OCI-LY3 (cell line): ENCODE data around the gene ITGA3.

Source experiments
- H2AFZ ChIP-seq: fragments of 200-600, 300-600 bp; shearing (Covaris generic); 2 replicates; pipeline ENCODE4 v1.6.0; 2014; ENCODE audit warnings: antibody characterized with exemption, low read depth, low read length
- H3K27ac ChIP-seq: fragments of 200-600, 300-600 bp; sonication (generic); 2 replicates; pipeline ENCODE4 v1.5.1; 2014; ENCODE audit warnings: mild to moderate bottlenecking, low read length, moderate library complexity, mixed read lengths
- H3K27me3 ChIP-seq: fragments of 200-600, 300-600 bp; sonication (generic); 2 replicates; pipeline ENCODE4 v1.6.1; 2014; ENCODE audit warnings: low read depth, low read length, mixed read lengths
- H3K36me3 ChIP-seq: fragments of 200-600, 300-600 bp; sonication (generic); replicated peaks from 2 replicates; pipeline ENCODE3; 2014; ENCODE audit warnings: low read depth, low read length, mixed read lengths
- H3K4me1 ChIP-seq: fragments of 300-600, 200-600 bp; sonication (generic); 2 replicates; pipeline ENCODE4 v1.6.1; 2014; ENCODE audit warnings: low read length, mixed read lengths
- H3K4me2 ChIP-seq: fragments of 200-600, 300-600 bp; sonication (generic); 2 replicates; pipeline ENCODE4 v1.6.1; 2014; ENCODE audit warnings: low read length, mixed read lengths
- H3K4me3 ChIP-seq: fragments of 300-600, 200-600 bp; sonication (generic); 2 replicates; pipeline ENCODE4 v1.5.1; 2014; ENCODE audit warnings: antibody characterized with exemption, mild to moderate bottlenecking, low read length, moderate library complexity
- H3K79me2 ChIP-seq: fragments of 300-600, 200-600 bp; shearing (Covaris generic); 2 replicates; pipeline ENCODE4 v1.6.1; 2014; ENCODE audit warnings: mild to moderate bottlenecking, low read length, mixed read lengths
- H3K9ac ChIP-seq: fragments of 300-600, 200-600 bp; shearing (Covaris generic); 2 replicates; pipeline ENCODE4 v1.6.0; 2014; ENCODE audit warnings: mild to moderate bottlenecking, low read length, moderate library complexity
- H3K9me3 ChIP-seq: fragments of 200-600, 300-600 bp; shearing (Covaris generic); 2 replicates; pipeline ENCODE4 v1.6.1; 2014; ENCODE audit warnings: low read length, mixed read lengths; ENCODE audit not compliant: insufficient read depth
- H4K20me1 ChIP-seq: fragments of 200-600, 300-600 bp; sonication (generic); 2 replicates; pipeline ENCODE4 v1.6.1; 2016; ENCODE audit warnings: low read length, mixed read lengths; ENCODE audit not compliant: insufficient read depth
- CTCF ChIP-seq: fragments of 200-600, 300-600 bp; sonication (generic); IDR thresholded peaks from 2 replicates; pipeline ENCODE4 v1.5.1; 2014; ENCODE audit warnings: antibody characterized with exemption, low read length, low read depth
- EZH2phosphoT487 ChIP-seq: fragments of 200-600 bp; shearing (Covaris generic); IDR thresholded peaks from 2 replicates; pipeline ENCODE4 v1.6.1; 2018; ENCODE audit warnings: antibody characterized with exemption, mixed run types, low read depth

The ITGA3 gene

GRCh38 chr17:50029185-50029584, 26.7 kb upstream of the ITGA3 start:
- H3K9ac ChIP-seq = no peak overlapping the region
- H3K4me3 ChIP-seq = no peak overlapping the region

GRCh38 chr17:50033316-50033715, 22.6 kb upstream of the ITGA3 start:
- no peak overlapping the region for H3K4me3 ChIP-seq
- no peak overlapping the region for H3K4me2 ChIP-seq
- H4K20me1 ChIP-seq = no peaks in the 10 kb centered on the region
- no peak overlapping the region for H3K9ac ChIP-seq
- no peaks in the 10 kb centered on the region for H3K9me3 ChIP-seq
- H3K27ac ChIP-seq = no peak overlapping the region
- H2AFZ ChIP-seq = no peak overlapping the region
- no peaks in the 10 kb centered on the region for H3K79me2 ChIP-seq
- H3K36me3 ChIP-seq = no peaks in the 10 kb centered on the region
- H3K27me3 ChIP-seq = peaks cover 21% of the 10 kb centered on the region
- H3K4me1 ChIP-seq = no peaks in the 10 kb centered on the region
- TF ChIP-seq CTCF = no peak
- TF ChIP-seq EZH2phosphoT487 = no peak

More at GRCh38 chr17:50029185-50029584, 26.7 kb upstream of the ITGA3 start:
- Histone ChIP-seq H3K9me3 (no peaks in the 10 kb centered on the region; the same call in 1 of the 2 replicates), H3K27ac (no peak overlapping the region), H4K20me1 (no peaks in the 10 kb centered on the region), H3K36me3 (no peaks in the 10 kb centered on the region), H3K4me2 (no peak overlapping the region), H2AFZ (no peak overlapping the region), H3K4me1 (peaks cover 8% of the 10 kb centered on the region; the same call in 1 of the 2 replicates), H3K27me3 (peaks cover 15% of the 10 kb centered on the region; the same call in 1 of the 2 replicates), H3K79me2 (no peaks in the 10 kb centered on the region)
- TF ChIP-seq CTCF (no peak), EZH2phosphoT487 (no peak)

- Histone ChIP-seq H3K9ac (no peak overlapping the region), H3K4me2 (no peak overlapping the region), H3K27me3 (peaks cover 23% of the 10 kb centered on the region), H3K36me3 (no peaks in the 10 kb centered on the region), H3K79me2 (no peaks in the 10 kb centered on the region), H4K20me1 (no peaks in the 10 kb centered on the region), H3K27ac (no peak overlapping the region), H3K4me1 (no peaks in the 10 kb centered on the region), H3K4me3 (no peak overlapping the region), H2AFZ (no peak overlapping the region), H3K9me3 (no peaks in the 10 kb centered on the region)
- TF ChIP-seq EZH2phosphoT487 = no peak
- no peak for TF ChIP-seq CTCF
Observed at GRCh38 chr17:50034498-50035364, 21.2 kb upstream of the ITGA3 start.

- H3K27me3 ChIP-seq = peaks cover 21% of the 10 kb centered on the region
- no peaks in the 10 kb centered on the region for H3K36me3 ChIP-seq
- no peak overlapping the region for H3K4me3 ChIP-seq
- no peak overlapping the region for H3K9ac ChIP-seq
- TF ChIP-seq CTCF (no peak), EZH2phosphoT487 (no peak)
- H3K79me2 ChIP-seq = no peaks in the 10 kb centered on the region
- no peaks in the 10 kb centered on the region for H4K20me1 ChIP-seq
- no peaks in the 10 kb centered on the region for H3K9me3 ChIP-seq
- no peak overlapping the region for H3K4me2 ChIP-seq
- H2AFZ ChIP-seq = no peak overlapping the region
- H3K27ac ChIP-seq = no peak overlapping the region
- H3K4me1 ChIP-seq = no peaks in the 10 kb centered on the region
Observed at GRCh38 chr17:50035421-50035879, 20.5 kb upstream of the ITGA3 start.
